ENCODE results near the gene ZIC4. TPM values are rescaled to one million over a fixed set of nuclear protein-coding genes. Genes with fewer than 3 reads are reported as not detected.

ZIC4 gene
- total RNA-seq, 4 donors from 2014 or later: 0.19 to 0.47 (median 0.39) TPM; not detected in 1

DNA sequence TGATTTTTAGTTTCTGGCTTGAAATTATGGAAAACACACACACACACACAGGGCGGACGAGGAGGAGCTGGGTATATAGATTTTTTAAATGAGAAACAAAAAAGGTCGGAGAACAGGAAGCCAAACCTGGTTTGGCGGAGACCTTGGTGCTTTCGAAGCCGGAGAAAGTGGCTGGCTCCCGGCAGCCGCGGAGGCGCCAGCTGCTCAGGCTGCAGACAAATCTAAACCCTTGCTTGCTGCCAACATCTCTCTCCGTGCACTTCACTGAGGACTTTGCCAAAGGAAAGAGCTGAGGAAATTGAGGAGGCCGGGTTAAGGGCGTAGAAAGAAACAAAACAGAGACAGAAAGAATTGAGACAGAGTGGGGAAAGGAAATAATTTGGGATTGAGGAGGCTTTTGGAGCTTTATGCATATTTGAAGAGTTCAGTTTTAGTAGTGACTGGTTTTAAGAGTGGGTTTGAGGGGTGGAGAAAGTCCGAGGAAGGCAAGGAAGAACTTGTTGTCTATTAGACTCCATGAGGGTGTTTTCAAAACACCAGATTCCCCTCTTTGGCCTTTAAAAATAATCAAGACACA lies 5.0 kb upstream of the ZIC4 start:
- Histone ChIP-seq H3K4me3 (peak overlapping the region; percentile 66 to 83 (median 70)), H3K9me3 (no peaks in the 10 kb centered on the region), H3K4me1 (peaks cover 8 to 22% of the 10 kb centered on the region in 2 donors), H3K36me3 (no peaks in the 10 kb centered on the region), H3K27me3 (peaks cover 28 to 40% (median 30%) of the 10 kb centered on the region in 3 donors), H3K27ac (peak overlapping the region; percentile 79 to 85 (median 82))
- ATAC-seq (peak; percentile 51 to 60), DNase-seq (peak in 1 of 2 donors; percentile 54)
- in situ Hi-C loops (cut with MboI; ENCODE audit: low sequenced_read_pairs in 4 of 4) (no loop called here), intact Hi-C loops (cut with DNase I; ENCODE audit: low total_unique reads) (loop anchor here (10.0 kb wide), 1 partner anchor 243 kb away; no protein-coding TSS in a partner anchor)
- TF ChIP-seq, protein P1, sequence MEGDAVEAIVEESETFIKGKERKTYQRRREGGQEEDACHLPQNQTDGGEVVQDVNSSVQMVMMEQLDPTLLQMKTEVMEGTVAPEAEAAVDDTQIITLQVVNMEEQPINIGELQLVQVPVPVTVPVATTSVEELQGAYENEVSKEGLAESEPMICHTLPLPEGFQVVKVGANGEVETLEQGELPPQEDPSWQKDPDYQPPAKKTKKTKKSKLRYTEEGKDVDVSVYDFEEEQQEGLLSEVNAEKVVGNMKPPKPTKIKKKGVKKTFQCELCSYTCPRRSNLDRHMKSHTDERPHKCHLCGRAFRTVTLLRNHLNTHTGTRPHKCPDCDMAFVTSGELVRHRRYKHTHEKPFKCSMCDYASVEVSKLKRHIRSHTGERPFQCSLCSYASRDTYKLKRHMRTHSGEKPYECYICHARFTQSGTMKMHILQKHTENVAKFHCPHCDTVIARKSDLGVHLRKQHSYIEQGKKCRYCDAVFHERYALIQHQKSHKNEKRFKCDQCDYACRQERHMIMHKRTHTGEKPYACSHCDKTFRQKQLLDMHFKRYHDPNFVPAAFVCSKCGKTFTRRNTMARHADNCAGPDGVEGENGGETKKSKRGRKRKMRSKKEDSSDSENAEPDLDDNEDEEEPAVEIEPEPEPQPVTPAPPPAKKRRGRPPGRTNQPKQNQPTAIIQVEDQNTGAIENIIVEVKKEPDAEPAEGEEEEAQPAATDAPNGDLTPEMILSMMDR (IDR thresholded peaks at IDR 0.05 in 4 of 5, conservative IDR thresholded peaks at IDR 0.05 in 1 of 5): no peak
- no peak for TF ChIP-seq POLR2A (IDR thresholded peaks at IDR 0.05)

DNA sequence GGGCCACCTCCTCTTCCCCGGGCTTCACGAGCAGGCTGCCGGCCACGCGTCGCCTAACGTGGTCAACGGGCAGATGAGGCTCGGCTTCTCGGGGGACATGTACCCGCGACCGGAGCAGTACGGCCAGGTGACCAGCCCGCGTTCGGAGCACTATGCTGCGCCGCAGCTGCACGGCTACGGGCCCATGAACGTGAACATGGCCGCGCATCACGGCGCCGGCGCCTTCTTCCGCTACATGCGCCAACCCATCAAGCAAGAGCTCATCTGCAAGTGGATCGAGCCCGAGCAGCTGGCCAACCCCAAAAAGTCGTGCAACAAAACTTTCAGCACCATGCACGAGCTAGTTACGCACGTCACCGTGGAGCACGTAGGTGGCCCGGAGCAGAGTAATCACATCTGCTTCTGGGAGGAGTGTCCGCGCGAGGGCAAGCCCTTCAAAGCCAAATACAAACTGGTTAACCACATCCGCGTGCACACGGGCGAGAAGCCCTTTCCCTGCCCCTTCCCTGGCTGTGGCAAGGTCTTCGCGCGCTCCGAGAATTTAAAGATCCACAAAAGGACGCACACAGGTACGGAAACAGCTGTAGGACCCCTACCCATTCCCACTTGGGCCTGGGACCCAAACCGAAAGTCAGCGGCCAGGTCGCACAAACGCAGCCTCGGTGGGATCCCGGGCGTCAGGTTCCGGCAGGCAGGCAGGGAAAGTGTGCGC lies 4.3 kb upstream of the ZIC4 start:
- Histone ChIP-seq H3K27ac (peak overlapping the region; percentile 79 to 85 (median 82)), H3K4me1 (peaks cover 8 to 22% of the 10 kb centered on the region in 2 donors), H3K4me3 (peak overlapping the region; percentile 66 to 83 (median 70)), H3K9me3 (no peaks in the 10 kb centered on the region), H3K27me3 (peaks cover 28 to 46% (median 33%) of the 10 kb centered on the region in 3 donors), H3K36me3 (no peaks in the 10 kb centered on the region)
- in situ Hi-C loops (cut with MboI; ENCODE audit: low sequenced_read_pairs in 4 of 4) (no loop called here), intact Hi-C loops (cut with DNase I; ENCODE audit: low total_unique reads) (loop anchor here (10.0 kb wide), 1 partner anchor 244 kb away; no protein-coding TSS in a partner anchor)
- peak in 1 of 2 donors; percentile 67 for DNase-seq
- TF ChIP-seq, protein P1 (IDR thresholded peaks at IDR 0.05 in 4 of 5, conservative IDR thresholded peaks at IDR 0.05 in 1 of 5): no peak
- TF ChIP-seq POLR2A (IDR thresholded peaks at IDR 0.05): peak; percentile 51 to 70
- ATAC-seq: peak; percentile 38 to 52

DNA sequence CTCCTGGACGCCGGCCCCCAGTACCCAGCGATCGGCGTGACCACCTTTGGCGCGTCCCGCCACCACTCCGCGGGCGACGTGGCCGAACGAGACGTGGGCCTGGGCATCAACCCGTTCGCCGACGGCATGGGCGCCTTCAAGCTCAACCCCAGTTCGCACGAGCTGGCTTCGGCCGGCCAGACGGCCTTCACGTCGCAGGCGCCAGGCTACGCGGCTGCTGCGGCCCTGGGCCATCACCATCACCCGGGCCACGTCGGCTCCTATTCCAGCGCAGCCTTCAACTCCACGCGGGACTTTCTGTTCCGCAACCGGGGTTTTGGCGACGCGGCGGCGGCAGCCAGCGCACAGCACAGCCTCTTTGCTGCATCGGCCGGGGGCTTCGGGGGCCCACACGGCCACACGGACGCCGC lies 3.8 kb upstream of the ZIC4 start:
- peaks cover 28 to 46% (median 35%) of the 10 kb centered on the region in 3 donors for H3K27me3 ChIP-seq
- no peaks in the 10 kb centered on the region for H3K36me3 ChIP-seq
- peak; percentile 8 to 27 for ATAC-seq
- no peak for DNase-seq
- no peaks in the 10 kb centered on the region for H3K9me3 ChIP-seq
- intact Hi-C loops (cut with DNase I; ENCODE audit: low total_unique reads): loop anchor here (10.0 kb wide), 1 partner anchor 245 kb away; no protein-coding TSS in a partner anchor
- H3K4me3 ChIP-seq: peak overlapping the region; percentile 66 to 83 (median 70)
- H3K27ac ChIP-seq: peak overlapping the region; percentile 79 to 85 (median 82)
- peaks cover 8 to 22% of the 10 kb centered on the region in 2 donors for H3K4me1 ChIP-seq
- in situ Hi-C loops (cut with MboI; ENCODE audit: low sequenced_read_pairs in 4 of 4): no loop called here
- TF ChIP-seq, protein P1 (IDR thresholded peaks at IDR 0.05 in 4 of 5, conservative IDR thresholded peaks at IDR 0.05 in 1 of 5): no peak
- TF ChIP-seq POLR2A (IDR thresholded peaks at IDR 0.05): no peak

GRCh38 chr3:147409143-147410115 lies 3.1 kb upstream of the ZIC4 start, which contains the start of gene ZIC1:
ZIC1 (plus strand) TSS chr3:147409365; CDS start chr3:147410113, 748 bp downstream.
- Histone ChIP-seq H3K4me1 (peaks cover 8 to 22% of the 10 kb centered on the region in 2 donors), H3K27ac (peak within 1 kb of the TSS; percentile 79 to 85 (median 82)), H3K36me3 (no peaks in the 10 kb centered on the region), H3K9me3 (no peaks in the 10 kb centered on the region), H3K4me3 (peak within 1 kb of the TSS; percentile 66 to 83 (median 70)), H3K27me3 (peaks cover 28 to 45% (median 35%) of the 10 kb centered on the region in 3 donors)
- TF ChIP-seq POLR2A (IDR thresholded peaks at IDR 0.05): peak; percentile 66 to 73
- TF ChIP-seq, protein P1 (IDR thresholded peaks at IDR 0.05 in 4 of 5, conservative IDR thresholded peaks at IDR 0.05 in 1 of 5): no peak
- DNase-seq: peak in 1 of 2 donors; percentile 72
- in situ Hi-C loops (cut with MboI; ENCODE audit: low sequenced_read_pairs in 4 of 4): no loop called here
- peak; percentile 63 for ATAC-seq
- intact Hi-C loops (cut with DNase I; ENCODE audit: low total_unique reads): loop anchor here (1.0 to 10.0 kb wide), 2 partner anchors 17 to 245 kb away; no protein-coding TSS in a partner anchor
